ES-I3 (cell line): ENCODE measurements around the gene TMEM30B.
"Not testable (repeated sequence)": the region's sequence is repeated elsewhere in the genome, so short reads cannot be mapped to it uniquely, and the experiment has no call there.

ENCODE experiments used
- H3K36me3 ChIP-seq: 2 replicates; pipeline ENCODE4 v1.6.1; 2013; ENCODE audit warnings: mild to moderate bottlenecking, low read length, control low read depth, moderate library complexity; ENCODE audit not compliant: insufficient read depth
- H3K4me1 ChIP-seq: 2 replicates; pipeline ENCODE4 v1.6.1; 2013; ENCODE audit warnings: mild to moderate bottlenecking, control low read depth, low read length; ENCODE audit not compliant: insufficient read depth
- H3K9ac ChIP-seq: 2 replicates; pipeline ENCODE4 v1.6.1; 2013; ENCODE audit warnings: low read depth, mild to moderate bottlenecking, low read length, moderate library complexity
- H3K9me3 ChIP-seq: 2 replicates; pipeline ENCODE4 v1.6.1; 2013; ENCODE audit warnings: mild to moderate bottlenecking, low read length, moderate library complexity; ENCODE audit not compliant: control insufficient read depth, insufficient read depth

The TMEM30B gene

GRCh38 chr14:61281186-61281947, at the start of gene TMEM30B:
Gene TMEM30B, minus strand, starts transcription at chr14:61281338. Its CDS starts 191 bp downstream, at chr14:61281147.
- Histone ChIP-seq H3K4me1 (no peaks in the 10 kb centered on the region), H3K9ac (peak within 1 kb of the TSS; percentile 76), H3K9me3 (no peaks in the 10 kb centered on the region), H3K36me3 (no peaks in the 10 kb centered on the region)

- no peaks in the 10 kb centered on the region; the same call in 1 of the 2 replicates for H3K4me1 ChIP-seq
Measured at GRCh38 chr14:61330511-61330910, 49.4 kb upstream of the TMEM30B start.

GRCh38 chr14:61329478-61330051, 48.4 kb upstream of the TMEM30B start:
- no peaks in the 10 kb centered on the region; the same call in 1 of the 2 replicates for H3K4me1 ChIP-seq
- no peak overlapping the region for H3K9ac ChIP-seq
- no peaks in the 10 kb centered on the region for H3K9me3 ChIP-seq
- no peaks in the 10 kb centered on the region for H3K36me3 ChIP-seq

More at GRCh38 chr14:61330511-61330910, 49.4 kb upstream of the TMEM30B start:
- Histone ChIP-seq H3K36me3 (no peaks in the 10 kb centered on the region), H3K9ac (no peak overlapping the region), H3K9me3 (no peaks in the 10 kb centered on the region)

- Histone ChIP-seq H3K9ac (no peak overlapping the region), H3K4me1 (no peaks in the 10 kb centered on the region; the same call in 1 of the 2 replicates)
Measured at GRCh38 chr14:61328626-61329262, 47.6 kb upstream of the TMEM30B start.

GRCh38 chr14:61326847-61327246, 45.7 kb upstream of the TMEM30B start:
- Histone ChIP-seq H3K36me3 (no peaks in the 10 kb centered on the region), H3K4me1 (no peaks in the 10 kb centered on the region; the same call in 1 of the 2 replicates), H3K9ac (no peak overlapping the region), H3K9me3 (no peaks in the 10 kb centered on the region)

More at GRCh38 chr14:61328626-61329262, 47.6 kb upstream of the TMEM30B start:
- H3K9me3 ChIP-seq, result no peaks in the 10 kb centered on the region
- no peaks in the 10 kb centered on the region for H3K36me3 ChIP-seq

- H3K36me3 ChIP-seq, result no peaks in the 10 kb centered on the region
- no peak overlapping the region for H3K9ac ChIP-seq
- H3K9me3 ChIP-seq, result no peaks in the 10 kb centered on the region
- no peaks in the 10 kb centered on the region; the same call in 1 of the 2 replicates for H3K4me1 ChIP-seq
Measured at GRCh38 chr14:61326146-61326545, 45.0 kb upstream of the TMEM30B start.

- H3K36me3 ChIP-seq, result no peaks in the 10 kb centered on the region
- H3K9me3 ChIP-seq, result no peaks in the 10 kb centered on the region
- no peaks in the 10 kb centered on the region; the same call in 1 of the 2 replicates for H3K4me1 ChIP-seq
- H3K9ac ChIP-seq, result no peak overlapping the region
Measured at GRCh38 chr14:61325166-61325565, 44.0 kb upstream of the TMEM30B start.

GRCh38 chr14:61323970-61324369, 42.8 kb upstream of the TMEM30B start:
- Histone ChIP-seq H3K36me3 (no peaks in the 10 kb centered on the region), H3K4me1 (no peaks in the 10 kb centered on the region), H3K9ac (no peak overlapping the region), H3K9me3 (no peaks in the 10 kb centered on the region)

GRCh38 chr14:61322799-61323290, 41.7 kb upstream of the TMEM30B start:
- no peaks in the 10 kb centered on the region for H3K4me1 ChIP-seq
- H3K36me3 ChIP-seq, result no peaks in the 10 kb centered on the region
- H3K9ac ChIP-seq, result peak overlapping the region; percentile 83; the same call in 1 of the 2 replicates
- H3K9me3 ChIP-seq, result no peaks in the 10 kb centered on the region

GRCh38 chr14:61322011-61322798, 41.1 kb upstream of the TMEM30B start:
- H3K36me3 ChIP-seq, result no peaks in the 10 kb centered on the region
- H3K9ac ChIP-seq, result peak overlapping the region; percentile 83
- H3K4me1 ChIP-seq, result no peaks in the 10 kb centered on the region
- no peaks in the 10 kb centered on the region for H3K9me3 ChIP-seq

GRCh38 chr14:61321385-61322010, 40.4 kb upstream of the TMEM30B start, which contains the start of gene PRKCH:
Gene PRKCH, plus strand, starts transcription at chr14:61321579. Its CDS starts 523 bp downstream, at chr14:61322102.
- Histone ChIP-seq H3K9ac (peak within 1 kb of the TSS; percentile 83), H3K36me3 (no peaks in the 10 kb centered on the region), H3K9me3 (no peaks in the 10 kb centered on the region), H3K4me1 (no peaks in the 10 kb centered on the region)

GRCh38 chr14:61320806-61321384, 39.8 kb upstream of the TMEM30B start:
- Histone ChIP-seq H3K9ac (peak overlapping the region; percentile 83; the same call in 1 of the 2 replicates), H3K4me1 (no peaks in the 10 kb centered on the region), H3K36me3 (no peaks in the 10 kb centered on the region), H3K9me3 (no peaks in the 10 kb centered on the region)

- H3K36me3 ChIP-seq, result not testable (repeated sequence)
Measured at GRCh38 chr14:61320170-61320569, 39.0 kb upstream of the TMEM30B start.

More at GRCh38 chr14:61320170-61320569, 39.0 kb upstream of the TMEM30B start:
- H3K9ac ChIP-seq, H3K4me1 ChIP-seq, H3K9me3 ChIP-seq: not testable (repeated sequence)
